HuH-7 (cell line): ENCODE measurements around the gene CIAO3.

Source experiments
- DNase-seq: peaks from one replicate; pipeline ENCODE4 v3.0.0; 2011; ENCODE audit warnings: low spot score

Gene CIAO3

GRCh38 chr16:775236-775796 is 34.5 kb upstream of the CIAO3 start:
- no peak for DNase-seq

DNA sequence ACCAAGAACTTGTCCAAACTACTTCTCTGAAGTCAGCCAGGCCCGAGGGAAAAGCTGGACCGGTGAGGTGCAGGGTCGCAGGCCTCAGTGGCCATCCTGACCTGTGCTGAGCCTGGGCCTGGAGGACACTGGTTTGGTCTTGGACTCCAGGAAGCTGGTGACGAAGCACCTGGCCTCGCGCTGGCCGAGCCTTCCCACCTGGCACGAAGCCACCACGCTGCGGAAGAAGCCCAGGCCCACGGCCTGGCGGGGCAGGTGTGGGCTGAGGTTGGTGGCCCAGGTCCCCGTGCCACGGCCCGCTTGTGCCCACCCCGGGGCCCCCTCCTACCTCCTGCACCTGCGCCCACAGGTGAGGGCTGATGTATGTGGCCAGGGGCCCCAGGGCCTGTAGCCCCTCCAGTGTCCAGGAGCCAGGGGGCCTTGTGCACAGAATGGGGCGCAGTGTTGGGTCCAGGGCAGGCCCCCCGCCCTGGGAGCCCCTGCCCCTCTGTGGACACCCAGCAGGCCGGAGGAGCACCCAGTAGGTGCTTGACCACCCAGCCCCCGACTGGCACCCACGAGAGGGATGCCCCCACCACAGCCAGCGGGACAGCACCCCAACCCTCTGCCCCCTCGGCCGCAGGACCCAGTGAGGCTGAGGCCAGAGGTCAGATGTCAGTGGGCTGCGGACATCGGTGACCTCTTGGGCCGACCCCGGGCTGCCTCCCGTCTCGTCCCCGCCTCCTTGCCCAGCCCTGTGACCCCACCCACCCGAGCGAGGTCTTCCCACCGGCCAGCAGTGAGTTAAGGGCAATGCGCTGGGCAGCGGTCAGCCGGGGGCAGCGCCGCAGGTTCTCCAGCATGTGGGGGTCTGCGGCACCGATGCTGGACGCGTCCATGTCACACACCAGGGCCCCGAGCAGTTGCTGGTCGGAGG is 33.5 kb upstream of the CIAO3 start:
- no peak for DNase-seq

- DNase-seq: no peak
Measured at GRCh38 chr16:772959-773358, 32.2 kb upstream of the CIAO3 start.

GRCh38 chr16:770411-770810 is 29.6 kb upstream of the CIAO3 start:
- DNase-seq: no peak

DNA sequence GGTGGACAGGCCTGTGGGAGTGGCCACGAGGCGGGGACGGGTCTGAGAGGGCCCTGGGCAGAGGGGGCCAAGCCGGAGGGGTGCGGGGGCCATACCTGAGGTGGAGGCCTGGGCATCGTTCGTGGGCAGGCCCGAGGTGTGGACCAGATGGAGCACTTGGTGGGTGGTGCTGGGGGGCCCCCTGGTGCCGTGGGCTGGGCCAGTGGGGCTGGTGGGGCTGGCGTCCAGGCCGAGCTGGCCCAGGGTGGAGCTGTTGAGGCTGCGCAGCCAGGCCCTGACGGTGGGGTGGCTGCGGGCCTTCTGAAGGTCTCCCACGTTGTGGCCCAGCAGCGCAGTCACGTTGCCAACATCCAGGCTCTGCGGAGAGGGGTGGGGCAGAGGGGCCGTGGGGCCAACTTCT is 29.1 kb upstream of the CIAO3 start:
- no peak for DNase-seq

DNA sequence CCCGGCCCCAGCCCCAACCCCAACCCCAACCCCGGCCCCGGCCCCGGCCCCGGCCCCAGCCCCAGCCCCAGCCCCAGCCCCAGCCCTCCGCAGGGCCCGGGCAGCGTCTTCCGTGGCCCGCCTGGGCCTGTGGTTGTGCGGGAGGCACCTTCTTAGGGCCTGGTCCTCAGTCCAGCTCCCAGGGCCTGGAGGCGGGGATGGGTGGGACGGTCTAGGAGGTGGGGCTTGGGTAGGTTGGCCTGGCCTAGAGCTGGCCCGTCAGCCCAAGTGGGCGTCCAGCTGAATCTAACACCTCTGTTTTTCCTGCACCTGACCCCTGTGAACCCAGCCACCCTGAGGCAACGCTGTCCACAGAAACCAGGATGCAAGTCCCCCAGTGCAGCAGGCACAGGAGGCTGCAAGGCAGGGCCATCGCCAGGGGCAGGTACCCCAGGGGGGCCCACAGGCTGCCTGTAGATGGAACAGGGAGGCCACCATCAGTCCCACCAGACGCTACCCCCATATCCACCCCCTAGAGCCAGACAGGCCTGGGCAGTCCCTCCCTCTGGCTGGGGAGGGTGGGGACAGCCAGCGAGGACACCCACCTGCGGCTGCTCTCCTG is 28.5 kb upstream of the CIAO3 start:
- DNase-seq: no peak

- DNase-seq: no peak
Measured at GRCh38 chr16:768428-768827, 27.6 kb upstream of the CIAO3 start.

DNA sequence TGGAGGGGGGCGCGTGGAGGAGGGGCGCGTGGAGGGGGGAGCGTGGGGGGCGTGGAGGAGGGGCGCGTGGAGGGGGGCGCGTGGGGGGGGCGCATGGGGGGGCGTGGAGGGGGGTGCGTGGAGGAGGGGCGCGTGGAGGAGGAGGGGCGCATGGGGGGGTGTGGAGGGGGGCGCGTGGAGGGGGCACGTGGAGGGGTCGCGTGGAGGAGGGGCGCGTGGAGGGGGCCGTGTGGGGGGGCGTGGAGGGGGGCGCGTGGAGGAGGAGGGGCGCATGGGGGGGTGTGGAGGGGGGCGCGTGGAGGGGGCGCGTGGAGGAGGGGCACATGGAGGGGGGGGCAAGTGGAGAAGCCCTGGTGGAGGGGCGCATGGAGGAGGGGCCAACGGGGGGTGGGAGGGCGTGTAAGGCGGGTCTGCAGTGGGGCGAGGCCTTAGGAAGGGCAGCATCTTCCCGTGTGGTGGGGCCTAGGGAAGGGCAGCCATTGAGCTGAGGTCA is 27.0 kb upstream of the CIAO3 start:
- no peak for DNase-seq

- DNase-seq: no peak
Measured at GRCh38 chr16:766820-767640, 26.2 kb upstream of the CIAO3 start.

DNA sequence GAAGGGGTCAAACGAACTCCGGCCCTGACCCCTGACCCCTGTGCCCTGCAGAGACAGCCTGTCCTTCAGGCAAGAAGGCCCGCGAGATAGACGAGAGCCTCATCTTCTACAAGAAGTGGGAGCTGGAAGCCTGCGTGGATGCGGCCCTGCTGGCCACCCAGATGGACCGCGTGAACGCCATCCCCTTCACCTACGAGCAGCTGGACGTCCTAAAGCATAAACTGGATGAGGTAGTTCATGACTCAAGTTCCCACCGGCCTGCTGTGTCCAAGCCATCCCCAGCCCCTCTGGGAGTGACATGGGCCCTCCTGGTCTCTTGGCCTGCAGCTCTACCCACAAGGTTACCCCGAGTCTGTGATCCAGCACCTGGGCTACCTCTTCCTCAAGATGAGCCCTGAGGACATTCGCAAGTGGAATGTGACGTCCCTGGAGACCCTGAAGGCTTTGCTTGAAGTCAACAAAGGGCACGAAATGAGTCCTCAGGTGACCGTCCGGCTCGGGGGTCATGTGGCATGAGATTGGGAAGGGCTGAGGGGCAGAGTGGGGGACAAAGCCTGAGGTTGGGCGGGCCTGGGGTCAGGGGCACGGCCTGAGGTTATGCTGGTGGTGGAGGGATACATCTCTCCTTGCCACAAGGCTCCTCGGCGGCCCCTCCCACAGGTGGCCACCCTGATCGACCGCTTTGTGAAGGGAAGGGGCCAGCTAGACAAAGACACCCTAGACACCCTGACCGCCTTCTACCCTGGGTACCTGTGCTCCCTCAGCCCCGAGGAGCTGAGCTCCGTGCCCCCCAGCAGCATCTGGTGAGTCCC is 25.4 kb upstream of the CIAO3 start:
- no peak for DNase-seq

DNA sequence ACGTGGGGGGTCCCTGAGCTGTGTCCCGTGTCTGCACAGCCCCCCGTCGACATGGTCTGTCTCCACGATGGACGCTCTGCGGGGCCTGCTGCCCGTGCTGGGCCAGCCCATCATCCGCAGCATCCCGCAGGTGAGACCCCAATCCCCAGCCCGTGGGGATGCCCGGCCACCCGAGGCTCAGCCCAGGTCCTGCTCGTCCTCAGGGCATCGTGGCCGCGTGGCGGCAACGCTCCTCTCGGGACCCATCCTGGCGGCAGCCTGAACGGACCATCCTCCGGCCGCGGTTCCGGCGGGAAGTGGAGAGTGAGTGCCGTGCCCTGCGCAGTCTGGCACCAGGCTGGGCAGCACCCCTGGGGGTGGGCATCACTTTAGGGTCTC is 24.7 kb upstream of the CIAO3 start:
- DNase-seq: no peak

- DNase-seq: no peak
Measured at GRCh38 chr16:764848-765487, 24.2 kb upstream of the CIAO3 start.

DNA sequence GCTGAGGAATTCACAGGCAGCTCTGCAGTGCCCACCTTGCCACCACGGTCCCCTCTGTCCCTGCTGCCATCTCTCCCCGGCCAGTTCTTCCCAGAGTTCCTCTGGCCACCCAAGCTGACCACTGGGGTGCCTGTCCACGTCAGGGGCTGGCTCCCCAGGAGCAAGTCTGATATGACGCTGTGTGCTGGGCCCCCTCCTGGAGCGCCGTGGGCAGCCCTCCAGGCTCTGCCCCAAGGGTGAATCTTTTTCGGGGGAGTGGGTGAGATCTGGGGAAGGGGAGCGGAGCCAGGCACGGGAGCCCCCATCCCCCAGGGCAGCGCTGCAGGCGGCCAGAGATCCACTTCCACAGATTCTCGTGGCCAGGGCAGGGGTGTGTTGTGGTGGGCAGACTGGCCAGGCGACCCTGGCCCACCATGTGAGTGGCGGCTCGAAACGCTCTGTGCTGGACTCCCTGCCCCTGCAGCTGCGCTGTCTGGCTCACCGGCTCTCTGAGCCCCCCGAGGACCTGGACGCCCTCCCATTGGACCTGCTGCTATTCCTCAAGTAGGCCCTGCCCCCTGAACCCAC is 23.5 kb upstream of the CIAO3 start:
- DNase-seq: no peak

- DNase-seq: no peak
Measured at GRCh38 chr16:763369-764183, 22.8 kb upstream of the CIAO3 start.

DNA sequence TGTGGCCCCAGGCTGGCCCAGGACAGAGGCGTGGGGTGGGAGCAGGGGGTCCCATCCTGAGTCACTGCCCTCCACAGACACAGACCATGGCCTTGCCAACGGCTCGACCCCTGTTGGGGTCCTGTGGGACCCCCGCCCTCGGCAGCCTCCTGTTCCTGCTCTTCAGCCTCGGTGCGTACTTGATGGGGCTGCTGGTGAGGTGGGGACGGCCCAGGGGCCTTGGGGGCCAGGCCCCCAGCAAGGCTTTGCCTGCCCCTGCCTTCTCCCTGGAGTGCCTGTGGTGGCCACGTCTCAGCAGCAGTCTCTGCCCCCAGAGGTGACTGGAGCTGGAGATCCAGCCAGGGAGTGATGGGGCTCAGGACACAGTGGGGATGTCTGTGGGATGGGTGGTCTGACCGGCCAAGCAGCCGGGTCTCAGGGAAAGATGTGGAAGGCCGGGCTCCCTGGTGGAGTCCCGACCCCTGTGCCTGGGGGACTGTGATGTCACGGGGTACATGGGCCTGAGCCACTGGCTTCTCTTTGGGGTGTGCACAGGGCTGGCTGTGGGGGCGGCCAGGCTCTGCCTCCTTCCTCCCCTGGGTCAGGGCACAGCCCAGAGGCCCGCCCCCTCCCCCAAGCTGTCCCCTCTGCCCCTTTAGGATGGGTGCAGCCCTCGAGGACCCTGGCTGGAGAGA is 21.9 kb upstream of the CIAO3 start:
- no peak for DNase-seq

- no peak for DNase-seq
Measured at GRCh38 chr16:761625-762513, 21.1 kb upstream of the CIAO3 start.

- DNase-seq: no peak
Measured at GRCh38 chr16:760545-761343, 19.9 kb upstream of the CIAO3 start, which contains the start of gene MSLN. TSS of gene MSLN (plus strand) at chr16:760734. CDS start at chr16:762681, 1,947 bp downstream.
